Mesothelial cell of epicardium (in vitro differentiated cells): Measurements from ENCODE around the gene CR2. TPM values are rescaled to one million over a fixed set of nuclear protein-coding genes. Genes with fewer than 3 reads are reported as not detected.

ENCODE experiments used
- DNase-seq, 2 experiments: peaks; one replicate each; pipeline ENCODE4 v3.0.0; 2021; ENCODE audit warnings: low spot score in 2 of 2; ENCODE audit not compliant: unreplicated experiment in 2 of 2
- H3K27ac Mint-ChIP-seq: 2 replicates; pipeline ENCODE4 v1.8.0; 2021; ENCODE audit warnings: mixed read lengths
- H3K27me3 Mint-ChIP-seq: 2 replicates; pipeline ENCODE4 v1.8.0; 2021; ENCODE audit warnings: low read depth, mixed read lengths
- H3K36me3 Mint-ChIP-seq: 2 replicates; pipeline ENCODE4 v1.8.0; 2021; ENCODE audit warnings: mixed read lengths
- H3K4me1 Mint-ChIP-seq: 2 replicates; pipeline ENCODE4 v1.8.0; 2021; ENCODE audit warnings: mixed read lengths
- H3K4me3 Mint-ChIP-seq: 2 replicates; pipeline ENCODE4 v1.8.0; 2021; ENCODE audit warnings: mild to moderate bottlenecking, moderate library complexity, mixed read lengths
- H3K9me3 Mint-ChIP-seq: 2 replicates; pipeline ENCODE4 v1.8.0; 2021; ENCODE audit warnings: mixed read lengths
- CTCF ChIP-seq: fragments of 200-600 bp; sonication (generic); IDR thresholded peaks from one replicate; pipeline ENCODE4 v1.5.0; 2021; ENCODE audit warnings: antibody characterized with exemption; ENCODE audit not compliant: unreplicated experiment
- total RNA-seq: library from RNA; stranded (reverse); gene quantifications from 3 replicates; pipeline ENCODE4 v1.2.1, GENCODE V29; 2021

The CR2 gene
- total RNA-seq, 1 donor from 2014 or later: not detected

DNA sequence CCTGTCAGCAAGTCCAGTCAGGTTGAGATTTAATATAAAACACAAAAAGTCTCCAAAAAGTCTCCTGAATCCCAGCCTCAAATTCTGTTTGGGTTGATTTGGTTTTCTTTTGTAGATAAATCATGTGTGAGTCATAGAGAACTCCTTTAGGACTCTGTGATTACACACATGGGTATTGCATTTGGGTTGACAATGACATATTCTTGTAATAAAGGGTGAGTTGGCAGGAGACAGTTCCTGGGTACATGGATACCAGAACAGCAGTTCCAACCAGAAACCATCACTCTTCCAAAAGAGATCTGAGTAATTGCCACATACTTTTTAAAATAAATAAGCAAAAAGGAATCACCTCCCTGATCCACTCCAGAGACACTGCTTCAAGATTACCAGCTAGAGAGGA lies 8.9 kb downstream of the CR2 start:
- no peak overlapping the region for H3K4me3 Mint-ChIP-seq
- TF ChIP-seq CTCF: no peak
- H3K36me3 Mint-ChIP-seq: no peaks in the 10 kb centered on the region
- H3K9me3 Mint-ChIP-seq: no peaks in the 10 kb centered on the region
- H3K27ac Mint-ChIP-seq: no peak overlapping the region
- H3K4me1 Mint-ChIP-seq: no peaks in the 10 kb centered on the region
- no peak for DNase-seq
- peaks cover 77% of the 10 kb centered on the region for H3K27me3 Mint-ChIP-seq

- Mint-ChIP-seq H3K4me3 (no peak overlapping the region), H3K4me1 (no peaks in the 10 kb centered on the region), H3K27ac (no peak overlapping the region), H3K9me3 (no peaks in the 10 kb centered on the region), H3K36me3 (no peaks in the 10 kb centered on the region), H3K27me3 (peaks cover 83% of the 10 kb centered on the region)
- TF ChIP-seq CTCF: no peak
- DNase-seq: no peak
Measured at GRCh38 chr1:207463571-207463970, 9.4 kb downstream of the CR2 start.

DNA sequence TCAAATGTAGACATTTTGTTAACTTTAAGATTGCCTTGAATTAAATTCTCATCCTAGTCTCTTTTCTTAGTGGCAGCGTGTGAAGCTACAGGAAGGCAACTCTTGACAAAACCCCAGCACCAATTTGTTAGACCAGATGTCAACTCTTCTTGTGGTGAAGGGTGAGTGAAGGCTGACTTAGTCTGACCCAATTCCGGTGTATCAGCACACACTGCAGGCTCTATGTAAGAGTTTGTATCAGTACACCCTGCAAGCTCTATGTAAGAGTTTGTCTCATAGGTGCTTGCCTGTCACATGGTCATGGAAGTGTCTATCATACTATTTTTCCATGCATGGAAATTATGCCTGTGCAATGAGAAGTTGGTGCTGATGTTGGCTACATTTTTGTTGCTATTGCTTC lies 16.8 kb downstream of the CR2 start:
- H3K4me1 Mint-ChIP-seq: no peaks in the 10 kb centered on the region
- peaks cover 93% of the 10 kb centered on the region for H3K27me3 Mint-ChIP-seq
- H3K9me3 Mint-ChIP-seq: no peaks in the 10 kb centered on the region
- no peak for TF ChIP-seq CTCF
- DNase-seq: no peak
- no peaks in the 10 kb centered on the region for H3K36me3 Mint-ChIP-seq
- H3K4me3 Mint-ChIP-seq: no peak overlapping the region
- no peak overlapping the region for H3K27ac Mint-ChIP-seq

GRCh38 chr1:207474210-207474609 lies 20.1 kb downstream of the CR2 start:
- Mint-ChIP-seq H3K36me3 (no peaks in the 10 kb centered on the region), H3K4me3 (no peak overlapping the region), H3K9me3 (peaks cover 6% of the 10 kb centered on the region), H3K27me3 (peaks cover 82% of the 10 kb centered on the region), H3K4me1 (no peaks in the 10 kb centered on the region), H3K27ac (no peak overlapping the region)
- DNase-seq: no peak
- TF ChIP-seq CTCF: no peak

- no peaks in the 10 kb centered on the region for H3K4me1 Mint-ChIP-seq
Measured at GRCh38 chr1:207486198-207486597, 32.1 kb downstream of the CR2 start.

More at GRCh38 chr1:207486198-207486597, 32.1 kb downstream of the CR2 start:
- no peak for TF ChIP-seq CTCF
- Mint-ChIP-seq H3K4me3 (no peak overlapping the region), H3K36me3 (no peaks in the 10 kb centered on the region), H3K27me3 (peaks cover 46% of the 10 kb centered on the region), H3K9me3 (no peaks in the 10 kb centered on the region), H3K27ac (no peak overlapping the region)
- DNase-seq: no peak
